GM13976 (cell line): ENCODE measurements around the gene SPOCK1.

Source experiments
- DNase-seq: peaks from one replicate; pipeline ENCODE4 v3.0.0; 2012; ENCODE audit warnings: low spot score
- in situ Hi-C: fragments of 300-500 bp; cut with MboI; formaldehyde crosslinking; loops from one replicate; pipeline ENCODE4 v1.12.0; 2022; ENCODE audit warnings: low sequenced_read_pairs, mixed read lengths, inconsistent platforms; ENCODE audit not compliant: unreplicated experiment
- TF ChIP-seq, protein P1 (sequence below): IDR thresholded peaks from 2 replicates; pipeline ENCODE4 v1.5.1; 2012; ENCODE audit warnings: borderline replicate concordance, mild to moderate bottlenecking; ENCODE audit not compliant: insufficient read depth; ENCODE audit errors: extremely low read depth, missing control alignments, control extremely low read depth

The SPOCK1 gene

GRCh38 chr5:137075163-137075970, 423.8 kb downstream of the SPOCK1 start:
- peak; percentile 68 for DNase-seq
- TF ChIP-seq, protein P1, sequence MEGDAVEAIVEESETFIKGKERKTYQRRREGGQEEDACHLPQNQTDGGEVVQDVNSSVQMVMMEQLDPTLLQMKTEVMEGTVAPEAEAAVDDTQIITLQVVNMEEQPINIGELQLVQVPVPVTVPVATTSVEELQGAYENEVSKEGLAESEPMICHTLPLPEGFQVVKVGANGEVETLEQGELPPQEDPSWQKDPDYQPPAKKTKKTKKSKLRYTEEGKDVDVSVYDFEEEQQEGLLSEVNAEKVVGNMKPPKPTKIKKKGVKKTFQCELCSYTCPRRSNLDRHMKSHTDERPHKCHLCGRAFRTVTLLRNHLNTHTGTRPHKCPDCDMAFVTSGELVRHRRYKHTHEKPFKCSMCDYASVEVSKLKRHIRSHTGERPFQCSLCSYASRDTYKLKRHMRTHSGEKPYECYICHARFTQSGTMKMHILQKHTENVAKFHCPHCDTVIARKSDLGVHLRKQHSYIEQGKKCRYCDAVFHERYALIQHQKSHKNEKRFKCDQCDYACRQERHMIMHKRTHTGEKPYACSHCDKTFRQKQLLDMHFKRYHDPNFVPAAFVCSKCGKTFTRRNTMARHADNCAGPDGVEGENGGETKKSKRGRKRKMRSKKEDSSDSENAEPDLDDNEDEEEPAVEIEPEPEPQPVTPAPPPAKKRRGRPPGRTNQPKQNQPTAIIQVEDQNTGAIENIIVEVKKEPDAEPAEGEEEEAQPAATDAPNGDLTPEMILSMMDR, result peak; percentile 58
- in situ Hi-C loops, result no loop called here

GRCh38 chr5:137073189-137073588, 425.9 kb downstream of the SPOCK1 start:
- TF ChIP-seq, protein P1, result no peak
- in situ Hi-C loops, result no loop called here
- no peak for DNase-seq

GRCh38 chr5:137072361-137073115, 426.6 kb downstream of the SPOCK1 start:
- no peak for DNase-seq
- in situ Hi-C loops, result no loop called here
- TF ChIP-seq, protein P1, result no peak

DNA sequence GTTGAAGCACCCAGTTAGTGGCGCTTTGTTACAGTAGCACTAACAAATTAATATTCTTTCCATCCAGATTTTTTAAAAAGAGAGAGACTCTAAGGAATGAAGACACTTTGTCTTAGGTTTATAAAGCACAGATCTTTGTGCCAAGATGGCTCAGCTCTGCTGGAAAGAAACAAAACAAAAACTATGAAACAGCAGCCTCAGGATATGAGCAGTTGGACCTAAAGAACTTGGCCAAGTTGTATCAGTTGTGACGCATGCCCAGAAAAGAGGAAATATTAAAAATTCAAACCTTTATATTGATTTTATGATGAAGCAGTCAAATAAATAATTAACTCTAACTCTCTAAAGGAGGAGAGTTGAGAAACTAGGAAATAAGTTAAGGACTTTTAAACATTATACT, 427.2 kb downstream of the SPOCK1 start:
- in situ Hi-C loops, result no loop called here
- TF ChIP-seq, protein P1, result no peak
- DNase-seq, result no peak

DNA sequence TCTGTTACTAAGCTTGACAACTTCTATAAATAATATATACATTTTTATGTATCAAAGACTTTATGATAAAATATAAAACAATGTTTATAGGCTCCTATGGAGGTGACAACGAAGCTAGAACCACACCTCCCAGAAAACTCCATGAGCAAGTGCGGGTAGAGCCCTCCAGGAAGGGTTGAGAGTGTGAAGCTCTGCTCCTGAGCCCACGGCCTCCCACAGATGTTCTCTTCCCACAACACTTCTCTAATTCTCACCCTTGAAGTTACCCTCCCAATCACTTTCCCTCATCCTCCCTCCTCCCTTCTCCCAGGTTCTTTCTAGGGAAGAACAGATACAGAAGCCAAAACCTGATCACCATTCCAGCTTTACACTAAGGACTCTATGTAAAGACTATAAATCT, 427.6 kb downstream of the SPOCK1 start:
- in situ Hi-C loops, result no loop called here
- no peak for DNase-seq
- TF ChIP-seq, protein P1, result no peak

DNA sequence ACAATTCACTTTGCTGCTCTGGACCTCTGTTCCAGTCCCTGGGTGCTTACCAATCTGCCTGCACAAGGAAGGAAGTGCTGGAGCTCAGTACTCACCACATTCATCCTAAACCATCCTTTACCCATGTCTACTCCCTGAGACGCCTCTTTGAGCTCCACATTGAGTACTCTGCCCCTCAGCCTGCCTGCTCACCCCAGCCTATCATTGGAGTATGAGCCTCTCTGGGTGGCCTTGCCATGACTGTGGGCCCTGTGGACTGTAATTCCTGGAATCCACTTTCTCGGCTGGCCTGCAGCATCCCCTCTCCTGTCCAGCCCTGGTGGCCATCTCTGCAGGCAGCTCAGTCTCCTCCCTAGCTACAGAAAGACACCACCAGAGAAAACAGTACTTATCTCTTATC, 428.6 kb downstream of the SPOCK1 start:
- TF ChIP-seq, protein P1, result no peak
- in situ Hi-C loops, result no loop called here
- DNase-seq, result no peak
